ENCODE results near the gene VPS13D.

- TF ChIP-seq POLR2A (IDR thresholded peaks at IDR 0.05) (no peak), CTCF (IDR thresholded peaks at IDR 0.05) (no peak)
Observed at GRCh38 chr1:12279728-12280464, 50.1 kb downstream of the VPS13D start.

Data from testis (tissue), 2 donors.